SK-N-SH (cell line): Measurements from ENCODE around the gene SAMD14.

Source experiments
- POLR2AphosphoS5 ChIP-seq: IDR thresholded peaks from 2 replicates; pipeline ENCODE4 v1.6.1; 2012; ENCODE audit warnings: low read depth, low read length
- RFX5 ChIP-seq: IDR thresholded peaks from 2 replicates; pipeline ENCODE4 v1.6.1; 2012; ENCODE audit warnings: mild to moderate bottlenecking, improper control_type of control experiment, low read length

- TF ChIP-seq RFX5 (no peak), POLR2AphosphoS5 (no peak)
Observed at GRCh38 chr17:50141745-50142110, 11.8 kb upstream of the SAMD14 start.
